Upper lobe of left lung (tissue), 4 donors: ENCODE data around the gene SLC25A23.

Source experiments
- CTCF ChIP-seq, 6 experiments: fragments of 450-650 bp in 4 of 6; fragments of 200-600 bp in 2 of 6; sonication (generic) in 2 of 6; IDR thresholded peaks; one replicate each; pipeline ENCODE4 v1.5.1; 2016 to 2019; ENCODE audit warnings: antibody characterized with exemption in 6 of 6
- EP300 ChIP-seq, 4 donors: sonication (generic); formaldehyde crosslinking; IDR thresholded peaks; one replicate each; pipeline ENCODE4 v1.5.1; 2017; ENCODE audit warnings: antibody characterized with exemption in 4 of 4, control low read depth in 2 of 4
- POLR2A ChIP-seq, 4 donors: fragments of 450-650 bp; IDR thresholded peaks; one replicate each; pipeline ENCODE4 v1.5.1; 2016 to 2017; ENCODE audit warnings: antibody characterized with exemption in 4 of 4, mild to moderate bottlenecking in 2 of 4
- POLR2AphosphoS5 ChIP-seq, 2 donors: sonication (generic); formaldehyde crosslinking; IDR thresholded peaks; one replicate each; pipeline ENCODE4 v1.5.1; 2017; ENCODE audit warnings: antibody characterized with exemption in 2 of 2

GRCh38 chr19:6412447-6413091, 47.0 kb downstream of the SLC25A23 start:
- TF ChIP-seq POLR2A (IDR thresholded peaks at IDR 0.05), result no peak
- peak in 5 of 6 experiments; percentile 25 to 58 (median 42) for TF ChIP-seq CTCF (IDR thresholded peaks at IDR 0.05)
- no peak for TF ChIP-seq EP300 (IDR thresholded peaks at IDR 0.05)
- no peak for TF ChIP-seq POLR2AphosphoS5 (IDR thresholded peaks at IDR 0.05)
